ENCODE measurements around the gene UGT1A8. TPM values are rescaled to one million over a fixed set of nuclear protein-coding genes. Genes with fewer than 3 reads are reported as not detected.

The UGT1A8 gene
- total and polyA plus RNA-seq, 8 donors = not detected

GRCh38 chr2:233778030-233778429, 160.6 kb downstream of the UGT1A8 start, which contains the start of gene MROH2A:
Gene MROH2A (plus strand): TSS chr2:233778330. CDS start chr2:233779359, 1,029 bp downstream.
- intact Hi-C loops (cut with DNase I) = no loop called here

GRCh38 chr2:233779722-233780121, 162.3 kb downstream of the UGT1A8 start:
- Histone ChIP-seq H3K27ac (no peak overlapping the region), H3K27me3 (no peaks in the 10 kb centered on the region), H3K4me3 (no peak overlapping the region), H3K9me3 (peaks cover 0 to 9% of the 10 kb centered on the region in 2 donors), H3K36me3 (no peaks in the 10 kb centered on the region), H3K4me1 (no peaks in the 10 kb centered on the region)
- ATAC-seq (no peak), DNase-seq (no peak)
- intact Hi-C loops (cut with DNase I) = no loop called here
- TF ChIP-seq, protein P1, sequence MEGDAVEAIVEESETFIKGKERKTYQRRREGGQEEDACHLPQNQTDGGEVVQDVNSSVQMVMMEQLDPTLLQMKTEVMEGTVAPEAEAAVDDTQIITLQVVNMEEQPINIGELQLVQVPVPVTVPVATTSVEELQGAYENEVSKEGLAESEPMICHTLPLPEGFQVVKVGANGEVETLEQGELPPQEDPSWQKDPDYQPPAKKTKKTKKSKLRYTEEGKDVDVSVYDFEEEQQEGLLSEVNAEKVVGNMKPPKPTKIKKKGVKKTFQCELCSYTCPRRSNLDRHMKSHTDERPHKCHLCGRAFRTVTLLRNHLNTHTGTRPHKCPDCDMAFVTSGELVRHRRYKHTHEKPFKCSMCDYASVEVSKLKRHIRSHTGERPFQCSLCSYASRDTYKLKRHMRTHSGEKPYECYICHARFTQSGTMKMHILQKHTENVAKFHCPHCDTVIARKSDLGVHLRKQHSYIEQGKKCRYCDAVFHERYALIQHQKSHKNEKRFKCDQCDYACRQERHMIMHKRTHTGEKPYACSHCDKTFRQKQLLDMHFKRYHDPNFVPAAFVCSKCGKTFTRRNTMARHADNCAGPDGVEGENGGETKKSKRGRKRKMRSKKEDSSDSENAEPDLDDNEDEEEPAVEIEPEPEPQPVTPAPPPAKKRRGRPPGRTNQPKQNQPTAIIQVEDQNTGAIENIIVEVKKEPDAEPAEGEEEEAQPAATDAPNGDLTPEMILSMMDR (IDR thresholded peaks at IDR 0.05) = no peak

More at GRCh38 chr2:233778030-233778429, 160.6 kb downstream of the UGT1A8 start, which contains the start of gene MROH2A:
- ATAC-seq (no peak), DNase-seq (no peak)
- Histone ChIP-seq H3K27ac (no peak within 1 kb of the TSS), H3K27me3 (no peaks in the 10 kb centered on the region), H3K36me3 (no peaks in the 10 kb centered on the region), H3K4me3 (no peak within 1 kb of the TSS), H3K4me1 (no peaks in the 10 kb centered on the region), H3K9me3 (peaks cover 0 to 9% of the 10 kb centered on the region in 2 donors)
- TF ChIP-seq, protein P1 (IDR thresholded peaks at IDR 0.05) = no peak

- Histone ChIP-seq H3K27ac (no peak overlapping the region), H3K4me3 (no peak overlapping the region), H3K36me3 (no peaks in the 10 kb centered on the region), H3K9me3 (peaks cover 0 to 5% of the 10 kb centered on the region in 2 donors), H3K4me1 (no peaks in the 10 kb centered on the region), H3K27me3 (no peaks in the 10 kb centered on the region)
- DNase-seq (no peak), ATAC-seq (no peak)
- TF ChIP-seq, protein P1 (IDR thresholded peaks at IDR 0.05) = no peak
- intact Hi-C loops (cut with DNase I) = no loop called here
Measured at GRCh38 chr2:233780771-233781170, 163.3 kb downstream of the UGT1A8 start.

- intact Hi-C loops (cut with DNase I) = no loop called here
- DNase-seq (no peak), ATAC-seq (no peak)
- Histone ChIP-seq H3K36me3 (no peaks in the 10 kb centered on the region), H3K27ac (no peak overlapping the region), H3K9me3 (no peaks in the 10 kb centered on the region), H3K4me3 (no peak overlapping the region), H3K4me1 (no peaks in the 10 kb centered on the region), H3K27me3 (peaks cover 0 to 6% of the 10 kb centered on the region in 2 donors)
- TF ChIP-seq, protein P1 (IDR thresholded peaks at IDR 0.05) = no peak
Measured at GRCh38 chr2:233789554-233789953, 172.1 kb downstream of the UGT1A8 start.

- Histone ChIP-seq H3K4me1 (no peaks in the 10 kb centered on the region), H3K9me3 (no peaks in the 10 kb centered on the region), H3K27ac (no peak overlapping the region), H3K36me3 (no peaks in the 10 kb centered on the region), H3K27me3 (peaks cover 0 to 6% of the 10 kb centered on the region in 2 donors), H3K4me3 (no peak overlapping the region)
- intact Hi-C loops (cut with DNase I) = no loop called here
- ATAC-seq (no peak), DNase-seq (no peak)
- TF ChIP-seq, protein P1 (IDR thresholded peaks at IDR 0.05) = no peak
Measured at GRCh38 chr2:233791151-233791882, 173.9 kb downstream of the UGT1A8 start.

All from left lung (tissue), 10 donors.